HS-5 (cell line): Measurements from ENCODE around the gene AFAP1L1.

Experiments
- DNase-seq: peaks from one replicate; pipeline ENCODE4 v3.0.0-alpha.2; 2012; ENCODE audit warnings: low read depth

Gene AFAP1L1

DNA sequence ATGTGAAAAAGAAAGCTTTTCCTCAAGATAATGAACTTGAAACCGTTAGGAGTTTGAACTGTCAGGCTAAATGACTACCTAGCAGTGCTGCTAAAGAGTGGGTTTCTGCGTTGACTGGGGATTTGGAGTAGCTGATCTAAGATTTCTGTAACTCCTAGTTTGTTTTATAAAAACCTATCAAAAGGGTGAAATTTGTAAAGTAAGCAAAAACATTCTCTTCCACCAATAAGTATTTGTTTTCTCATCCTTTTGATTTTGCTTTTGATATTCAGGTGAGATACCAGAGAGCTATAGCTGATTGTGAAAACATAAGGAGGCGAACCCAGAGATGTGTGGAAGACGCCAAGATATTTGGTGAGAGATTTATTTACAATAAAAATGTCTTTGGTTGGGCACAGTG is 77.7 kb downstream of the AFAP1L1 start:
- DNase-seq, result no peak

DNA sequence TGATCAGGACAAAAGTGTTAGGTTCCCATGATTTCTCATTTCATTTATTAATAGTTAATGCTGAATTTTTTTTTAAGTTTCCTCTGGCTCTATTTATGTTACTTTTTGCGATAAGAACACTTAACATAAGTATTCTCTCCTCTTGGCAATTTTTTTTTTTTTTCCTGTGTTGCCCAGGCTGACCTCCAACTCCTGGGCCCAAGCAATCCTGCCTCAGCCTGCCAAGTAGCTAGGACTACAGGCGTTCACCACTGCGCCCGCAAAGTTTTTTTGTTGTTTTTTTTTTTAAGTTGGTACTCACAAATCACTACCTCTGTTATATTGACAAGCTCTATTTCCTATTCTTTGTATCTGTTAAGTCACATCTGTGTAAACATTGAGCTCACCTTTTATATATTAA is 80.5 kb downstream of the AFAP1L1 start:
- no peak for DNase-seq

DNA sequence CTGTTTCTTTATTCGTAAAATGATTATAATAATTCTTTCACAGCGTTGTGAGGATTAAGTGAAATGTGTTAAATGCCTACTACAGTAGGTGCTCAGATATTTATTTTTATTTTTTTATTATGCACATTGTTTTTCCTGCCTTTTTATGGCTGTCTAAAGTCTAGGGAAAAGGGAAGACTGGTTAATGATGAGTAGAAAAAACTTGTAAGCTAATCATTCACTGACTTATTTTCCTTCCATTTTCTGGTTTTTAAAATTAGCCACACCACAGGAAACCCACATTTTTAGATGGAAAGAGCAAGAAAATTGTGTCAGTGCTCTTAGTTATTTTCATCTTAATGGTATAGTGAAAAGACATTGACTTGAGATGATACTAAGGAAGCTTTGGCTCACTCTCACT is 82.3 kb downstream of the AFAP1L1 start:
- no peak for DNase-seq

DNA sequence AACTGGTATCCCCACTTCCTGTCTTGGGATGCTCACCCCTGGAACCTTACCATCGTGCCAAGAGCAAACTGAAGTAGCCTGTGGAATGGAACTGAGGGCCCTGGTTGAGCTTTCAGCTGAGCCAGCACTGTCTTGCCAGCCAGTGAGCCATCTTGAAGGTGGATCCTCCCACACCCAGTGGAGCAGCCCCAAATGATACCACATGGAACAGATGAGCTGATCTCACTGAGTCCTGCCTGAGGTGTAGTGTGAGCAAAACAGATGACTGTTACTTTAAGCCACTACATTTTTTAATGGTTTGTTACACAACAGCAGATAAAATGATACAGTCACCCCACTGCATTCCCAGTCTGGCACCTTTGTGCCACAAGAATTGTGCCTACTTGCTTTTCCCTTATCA is 84.0 kb downstream of the AFAP1L1 start:
- no peak for DNase-seq

DNA sequence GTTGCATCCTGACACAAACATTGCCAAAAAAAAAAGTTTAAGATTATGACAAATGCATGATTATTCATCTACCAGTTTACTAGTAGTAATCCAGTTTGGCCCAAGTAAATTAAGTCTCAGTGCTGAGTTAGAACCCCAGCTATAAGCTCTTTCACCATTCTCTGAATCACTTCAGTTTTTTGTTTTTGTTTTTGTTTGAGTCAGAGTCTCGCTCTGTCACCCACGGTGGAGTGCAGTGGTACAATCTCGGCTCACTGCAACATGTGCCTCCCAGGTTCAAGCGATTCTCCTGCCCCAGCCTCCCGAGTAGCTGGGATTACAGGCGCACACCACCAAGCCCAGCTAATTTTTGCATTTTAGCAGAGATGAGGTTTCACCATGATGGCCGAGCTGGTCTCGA is 84.7 kb downstream of the AFAP1L1 start:
- no peak for DNase-seq

DNA sequence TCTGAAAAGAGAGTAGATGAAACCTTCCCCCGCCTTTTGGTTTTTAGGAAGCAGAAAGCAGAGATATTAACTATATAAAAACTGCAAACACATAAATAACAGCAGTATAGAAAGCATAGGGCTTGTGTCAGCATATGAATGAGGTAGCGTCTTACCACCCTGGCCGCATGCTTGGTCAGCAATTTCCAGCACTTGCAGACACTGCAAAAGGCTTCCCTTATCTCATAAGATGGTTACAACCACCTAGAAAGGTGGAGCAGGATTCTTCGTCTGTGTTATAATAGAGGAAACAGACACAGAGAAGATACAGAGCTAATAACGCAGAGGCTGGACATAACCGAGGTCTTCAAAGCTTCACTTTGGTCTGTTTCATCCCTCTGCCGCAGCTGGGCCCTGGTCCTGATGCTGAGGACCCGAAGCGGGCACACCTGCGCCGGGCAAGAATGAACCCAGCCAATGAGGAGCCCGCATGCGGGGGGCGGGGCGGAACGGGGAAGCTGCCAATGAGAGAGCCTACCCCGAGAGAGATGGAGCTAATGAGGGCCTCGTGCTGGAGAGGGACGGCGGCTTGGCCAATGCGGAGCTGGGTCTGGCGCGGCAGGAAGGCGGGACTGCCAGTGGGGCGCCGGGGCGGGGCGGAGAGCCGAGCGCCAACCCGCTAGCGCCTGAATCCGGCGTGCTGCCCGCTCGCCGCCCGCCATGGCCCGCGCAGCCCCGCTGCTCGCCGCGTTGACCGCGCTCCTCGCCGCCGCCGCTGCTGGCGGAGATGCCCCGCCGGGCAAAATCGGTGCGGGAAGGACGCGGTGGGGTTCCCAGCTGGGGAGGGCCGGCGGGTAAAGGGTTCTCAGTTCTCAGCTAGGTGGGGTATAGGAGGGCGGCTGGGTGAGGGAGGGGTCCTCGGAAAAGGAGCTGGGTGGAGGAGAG is 86.0 kb downstream of the AFAP1L1 start, which contains the start of gene PCYOX1L:
Gene PCYOX1L, plus strand, starts transcription at position 677 of the 924 bp plus-strand sequence. Its CDS starts 23 bp downstream, at position 700.
- peak; percentile 76 for DNase-seq

DNA sequence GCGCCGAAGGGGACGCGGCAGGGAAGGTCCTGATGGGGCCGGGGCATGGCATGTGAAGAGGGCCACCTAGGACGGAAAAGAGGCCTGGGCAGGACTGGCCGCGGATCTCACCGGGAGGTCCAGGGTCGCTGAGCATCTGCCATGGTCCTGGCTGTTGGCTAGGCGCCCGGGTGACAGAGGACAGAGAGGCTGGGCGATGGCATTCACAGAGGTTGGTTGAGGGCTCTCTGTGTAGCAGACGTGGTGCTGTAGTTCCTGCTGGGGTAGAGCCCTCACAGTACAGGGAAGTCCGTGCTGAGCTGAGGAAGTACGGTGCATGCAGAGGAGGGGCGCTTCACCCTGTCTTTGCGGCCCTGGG is 86.6 kb downstream of the AFAP1L1 start:
- no peak for DNase-seq

DNA sequence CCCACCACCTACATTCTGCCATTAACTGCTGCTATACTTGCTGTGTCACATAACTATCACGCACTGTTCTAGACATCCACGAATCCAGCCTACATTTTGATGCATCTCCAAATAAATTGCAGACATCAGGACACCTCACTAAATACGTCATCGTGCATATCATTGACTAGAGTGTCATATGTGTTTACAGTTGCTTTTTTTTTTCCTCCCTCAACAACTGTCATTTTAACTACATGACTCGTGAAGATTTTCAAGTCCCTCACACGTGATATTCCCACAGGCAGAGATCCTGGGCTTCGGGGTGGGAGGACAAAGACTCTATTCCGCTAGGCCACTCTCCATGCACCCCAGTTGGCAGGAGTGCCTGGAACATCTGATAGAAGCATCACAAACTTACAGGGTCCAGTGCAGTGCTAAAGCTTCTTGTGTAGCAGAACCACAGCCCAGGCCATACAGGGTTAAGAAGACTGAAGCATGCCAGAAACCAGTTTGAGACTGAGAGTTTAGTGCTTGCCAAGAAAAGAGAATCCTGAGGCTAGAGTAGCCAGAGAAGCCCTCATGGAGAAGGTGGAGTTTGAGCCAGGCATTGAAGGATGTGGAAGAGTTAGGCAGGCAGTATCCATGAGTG is 87.3 kb downstream of the AFAP1L1 start:
- DNase-seq, result no peak

DNA sequence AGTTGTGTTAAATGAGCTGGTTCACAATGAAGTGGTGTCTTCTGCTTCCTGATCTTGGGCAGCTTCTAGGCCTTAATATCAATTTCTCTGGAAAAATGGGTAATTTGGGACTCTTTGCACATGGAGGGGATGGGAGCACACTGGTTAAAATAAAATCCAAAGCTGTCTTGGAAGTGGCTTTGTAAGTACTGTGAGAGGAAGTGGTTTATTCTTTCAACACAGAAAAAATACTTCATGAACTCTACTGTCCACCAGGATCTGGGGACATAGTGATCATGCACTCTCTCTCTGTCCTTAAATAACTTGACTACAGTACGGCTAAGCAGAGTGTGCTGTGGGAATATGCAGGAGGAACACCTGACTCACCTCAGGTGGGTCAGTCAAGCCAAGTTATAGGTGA is 88.6 kb downstream of the AFAP1L1 start:
- no peak for DNase-seq

DNA sequence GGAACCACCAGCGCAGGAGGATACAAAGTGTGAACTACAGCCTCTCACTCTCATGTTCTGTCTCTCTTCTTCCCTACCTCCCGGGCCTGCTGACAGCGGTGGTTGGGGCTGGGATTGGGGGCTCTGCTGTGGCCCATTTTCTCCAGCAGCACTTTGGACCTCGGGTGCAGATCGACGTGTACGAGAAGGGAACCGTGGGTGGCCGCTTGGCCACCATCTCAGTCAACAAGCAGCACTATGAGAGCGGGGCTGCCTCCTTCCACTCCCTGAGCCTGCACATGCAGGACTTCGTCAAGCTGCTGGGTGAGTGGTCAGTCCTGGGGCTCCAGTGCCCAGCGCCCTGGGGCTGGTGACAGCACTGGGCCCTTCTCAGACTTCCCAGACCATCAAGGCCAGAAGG is 90.9 kb downstream of the AFAP1L1 start:
- no peak for DNase-seq

DNA sequence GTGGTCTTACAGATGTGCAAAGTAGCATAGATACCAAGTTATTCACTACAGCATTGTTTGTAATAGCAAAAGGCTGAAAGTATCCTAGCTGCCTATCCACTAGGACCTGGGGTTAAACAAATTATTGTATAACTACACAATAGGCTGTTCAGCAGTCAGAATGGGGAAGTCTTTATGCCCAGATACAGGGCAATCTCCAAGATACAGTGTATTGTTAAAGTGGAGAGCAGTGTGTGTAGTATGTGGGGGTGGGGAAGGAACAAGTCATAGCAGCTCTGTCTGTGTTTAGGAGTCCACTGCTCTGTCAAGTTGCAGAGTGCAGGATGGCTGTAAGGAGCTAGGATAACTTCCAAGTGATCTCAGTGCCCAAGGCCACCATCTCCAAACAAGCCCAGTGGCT is 91.7 kb downstream of the AFAP1L1 start:
- no peak for DNase-seq

DNA sequence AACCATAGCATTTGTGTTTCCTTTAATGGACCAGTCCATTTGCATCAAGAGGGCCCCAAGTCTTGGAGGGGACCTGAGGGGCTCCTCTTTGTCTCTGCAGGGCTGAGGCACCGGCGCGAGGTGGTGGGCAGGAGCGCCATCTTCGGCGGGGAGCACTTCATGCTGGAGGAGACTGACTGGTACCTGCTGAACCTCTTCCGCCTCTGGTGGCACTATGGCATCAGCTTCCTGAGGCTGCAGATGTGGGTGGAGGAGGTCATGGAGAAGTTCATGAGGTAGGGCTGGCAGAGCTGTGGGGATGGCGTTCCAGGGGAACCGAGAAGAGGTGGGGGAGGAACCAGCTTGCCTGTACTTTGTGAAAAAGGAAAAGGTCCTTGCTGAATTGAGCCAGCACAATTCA is 92.3 kb downstream of the AFAP1L1 start:
- DNase-seq, result no peak

DNA sequence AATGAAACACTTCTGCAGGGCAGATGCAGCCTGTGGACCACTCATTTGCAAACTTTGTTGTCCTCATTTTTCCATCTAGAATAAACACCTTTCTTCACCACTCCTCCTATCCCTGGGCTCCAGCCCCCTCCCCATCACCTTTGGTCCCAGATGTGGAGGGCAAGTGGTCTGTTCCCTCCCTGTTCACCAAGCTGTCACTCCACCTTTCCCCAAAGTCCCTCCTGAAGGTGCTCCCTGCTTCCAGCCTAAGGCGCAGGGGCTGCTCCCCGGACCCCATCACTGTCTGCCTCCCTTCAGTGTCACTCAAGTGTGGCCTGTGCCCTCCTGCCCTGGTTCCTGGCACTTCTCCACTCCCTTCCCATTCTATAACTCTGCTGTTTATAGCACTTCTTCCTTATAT is 93.1 kb downstream of the AFAP1L1 start:
- DNase-seq, result no peak

DNA sequence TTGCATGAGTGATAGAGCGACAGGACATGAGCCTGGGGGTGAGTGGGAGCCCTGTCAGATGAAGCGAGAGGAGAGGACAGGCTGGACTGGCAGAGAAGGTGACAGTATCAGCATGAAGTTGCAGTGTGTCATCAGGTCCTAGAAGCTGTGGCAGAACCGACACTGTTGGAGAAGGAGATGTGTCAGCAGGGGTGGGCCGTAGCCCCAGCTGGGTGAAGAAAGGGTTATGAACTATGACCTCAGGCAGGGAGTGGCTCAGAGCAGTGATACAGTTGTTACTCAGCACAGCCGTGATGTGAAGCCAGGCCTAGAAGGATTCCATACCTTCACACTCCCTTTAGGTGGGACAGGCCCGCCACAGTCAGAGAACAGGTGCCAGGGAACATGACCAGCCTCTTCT is 93.8 kb downstream of the AFAP1L1 start:
- DNase-seq, result no peak

DNA sequence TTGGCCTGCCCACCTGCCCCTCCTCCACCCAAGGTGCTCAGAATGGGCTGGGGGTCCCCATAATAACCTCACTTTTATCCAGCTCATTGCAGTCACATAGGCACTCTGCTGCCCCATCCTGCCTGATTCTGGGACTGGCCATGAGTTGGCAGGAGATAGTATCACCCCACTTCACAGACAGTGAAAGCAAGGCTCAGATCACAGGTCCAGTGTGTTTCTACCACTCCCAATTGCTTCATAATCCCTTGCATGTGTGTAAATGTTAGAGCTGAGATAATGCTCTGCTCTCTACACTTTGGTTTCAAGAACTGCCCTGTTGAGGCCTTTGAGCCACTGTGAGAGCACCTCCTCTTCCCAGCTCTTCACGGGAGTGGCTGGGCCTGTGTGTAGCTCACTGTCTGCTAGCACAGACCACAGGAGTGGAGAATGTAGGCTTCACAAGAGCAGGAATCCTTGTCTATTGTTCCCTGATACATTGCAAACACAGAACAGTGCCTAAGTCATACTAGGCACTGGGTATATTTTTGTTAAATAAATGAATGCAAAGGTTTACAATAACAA is 94.6 kb downstream of the AFAP1L1 start:
- no peak for DNase-seq

DNA sequence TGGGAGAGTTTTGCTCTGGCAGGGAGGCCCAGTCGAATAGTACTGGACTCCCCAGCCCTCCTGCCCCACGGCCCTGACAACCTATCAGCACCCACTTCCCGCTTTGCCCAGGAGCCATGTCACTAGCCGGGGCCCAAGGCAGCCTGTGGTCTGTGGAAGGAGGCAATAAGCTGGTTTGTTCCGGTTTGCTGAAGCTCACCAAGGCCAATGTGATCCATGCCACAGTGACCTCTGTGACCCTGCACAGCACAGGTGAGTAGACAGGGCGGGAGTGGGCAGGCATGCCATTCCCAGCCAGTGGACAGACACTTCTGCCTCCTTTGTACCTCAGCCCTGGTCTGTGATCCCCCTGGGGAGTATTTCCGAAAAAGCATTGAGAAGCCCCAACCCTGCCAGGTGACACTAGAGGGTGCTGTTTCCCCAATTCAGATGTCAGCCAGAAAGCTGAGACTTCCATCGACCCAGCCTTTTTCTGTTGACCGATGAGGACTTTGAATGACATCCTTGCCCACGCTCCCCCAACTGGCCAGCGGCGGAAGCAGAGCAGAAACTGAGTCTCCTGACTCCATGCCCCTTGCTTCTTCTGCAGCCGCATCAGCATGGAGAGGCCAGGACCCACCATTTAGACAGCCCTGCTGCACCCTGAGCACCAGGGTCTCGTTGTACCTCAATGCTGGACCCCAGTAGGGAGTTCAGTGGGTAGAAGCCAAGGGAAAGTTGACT is 95.8 kb downstream of the AFAP1L1 start:
- peak; percentile 37 for DNase-seq

DNA sequence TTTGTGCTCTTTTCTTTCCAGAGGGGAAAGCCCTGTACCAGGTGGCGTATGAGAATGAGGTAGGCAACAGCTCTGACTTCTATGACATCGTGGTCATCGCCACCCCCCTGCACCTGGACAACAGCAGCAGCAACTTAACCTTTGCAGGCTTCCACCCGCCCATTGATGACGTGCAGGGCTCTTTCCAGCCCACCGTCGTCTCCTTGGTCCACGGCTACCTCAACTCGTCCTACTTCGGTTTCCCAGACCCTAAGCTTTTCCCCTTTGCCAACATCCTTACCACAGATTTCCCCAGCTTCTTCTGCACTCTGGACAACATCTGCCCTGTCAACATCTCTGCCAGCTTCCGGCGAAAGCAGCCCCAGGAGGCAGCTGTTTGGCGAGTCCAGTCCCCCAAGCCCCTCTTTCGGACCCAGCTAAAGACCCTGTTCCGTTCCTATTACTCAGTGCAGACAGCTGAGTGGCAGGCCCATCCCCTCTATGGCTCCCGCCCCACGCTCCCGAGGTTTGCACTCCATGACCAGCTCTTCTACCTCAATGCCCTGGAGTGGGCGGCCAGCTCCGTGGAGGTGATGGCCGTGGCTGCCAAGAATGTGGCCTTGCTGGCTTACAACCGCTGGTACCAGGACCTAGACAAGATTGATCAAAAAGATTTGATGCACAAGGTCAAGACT is 96.5 kb downstream of the AFAP1L1 start:
- no peak for DNase-seq

DNA sequence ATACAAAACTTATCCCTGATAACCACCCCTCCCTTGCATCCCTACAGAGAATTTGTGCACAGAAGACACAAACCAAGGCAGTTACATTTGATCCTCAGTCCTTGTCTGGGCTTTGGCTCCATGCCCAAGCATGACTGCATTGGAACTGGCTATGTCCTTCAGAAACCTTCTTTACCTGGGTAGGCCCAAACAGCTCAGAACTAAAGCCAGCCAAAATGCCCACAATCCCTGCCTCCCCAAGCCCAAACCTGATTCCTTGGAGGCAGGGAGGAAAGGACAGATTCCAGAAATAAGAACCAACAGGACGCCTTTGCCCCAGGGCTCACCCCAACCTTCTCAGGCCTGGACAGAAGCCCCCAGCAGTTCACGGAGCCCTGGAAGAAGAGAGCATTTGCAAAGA is 99.2 kb downstream of the AFAP1L1 start:
- no peak for DNase-seq

DNA sequence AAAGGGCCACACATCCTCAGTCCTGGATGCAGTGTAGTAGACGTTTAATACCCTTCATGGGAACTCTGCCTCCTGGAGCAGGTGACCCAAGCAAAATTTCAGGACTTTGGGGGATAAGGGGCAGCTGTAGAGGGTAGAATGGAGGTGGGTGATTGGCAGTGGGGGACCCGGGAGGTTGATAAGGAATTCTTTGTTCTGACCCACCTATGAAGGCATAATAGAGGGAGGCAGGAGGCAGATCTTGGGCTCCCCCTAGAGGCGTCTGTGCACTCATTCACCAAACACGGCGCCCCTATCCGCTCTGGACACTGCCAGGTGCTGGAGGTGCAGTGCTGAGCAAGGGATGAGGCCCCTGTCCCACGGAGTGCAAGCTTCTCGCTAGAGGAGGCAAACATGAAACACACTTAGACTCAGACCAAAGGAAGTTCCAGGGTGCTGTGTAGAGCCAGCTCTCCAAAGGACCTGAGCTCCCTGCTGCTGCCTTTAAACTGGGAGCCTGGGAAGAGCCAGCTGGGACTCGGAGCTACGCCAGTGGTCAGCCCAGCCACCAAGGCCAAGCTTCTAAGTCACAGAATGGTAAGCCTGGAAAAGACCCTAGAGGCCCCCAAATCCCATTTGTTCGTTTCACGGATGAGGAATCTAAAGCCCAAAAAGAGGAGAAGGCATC is 99.8 kb downstream of the AFAP1L1 start:
- no peak for DNase-seq

DNA sequence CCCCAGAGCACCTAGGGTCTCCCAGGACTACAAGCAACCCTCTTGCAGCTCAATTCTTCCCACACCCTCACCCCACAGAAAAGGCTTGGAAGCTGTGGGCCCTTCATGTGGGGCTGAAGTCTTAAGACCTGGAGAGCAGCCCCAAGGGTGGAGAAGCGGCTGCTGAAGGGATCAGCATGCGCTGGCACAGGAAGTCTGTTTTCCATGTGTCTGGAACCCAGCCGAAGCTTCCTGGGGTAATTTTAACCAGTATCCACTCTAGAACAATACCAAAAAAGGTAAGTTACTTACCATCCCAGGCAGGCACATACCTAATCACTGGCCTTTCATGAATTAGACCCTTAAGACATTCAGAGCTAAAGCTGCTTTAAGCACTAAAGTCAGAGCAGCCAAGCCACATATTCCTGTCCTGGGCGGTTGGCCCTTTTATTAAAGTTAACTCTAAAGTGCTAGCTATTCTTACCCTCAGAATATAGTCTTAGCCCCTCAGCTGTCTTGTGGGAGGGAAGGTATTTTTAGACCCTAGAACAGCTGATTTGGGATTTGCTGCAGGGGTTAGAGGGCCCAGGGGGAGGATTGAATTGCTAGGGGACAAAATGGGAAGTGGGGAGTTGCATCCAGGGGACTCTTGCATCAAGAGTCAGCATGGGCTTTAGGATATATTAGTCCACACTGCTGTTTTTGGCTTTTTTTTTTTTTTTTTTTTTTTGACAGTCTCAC is 100.6 kb downstream of the AFAP1L1 start:
- DNase-seq, result no peak

DNA sequence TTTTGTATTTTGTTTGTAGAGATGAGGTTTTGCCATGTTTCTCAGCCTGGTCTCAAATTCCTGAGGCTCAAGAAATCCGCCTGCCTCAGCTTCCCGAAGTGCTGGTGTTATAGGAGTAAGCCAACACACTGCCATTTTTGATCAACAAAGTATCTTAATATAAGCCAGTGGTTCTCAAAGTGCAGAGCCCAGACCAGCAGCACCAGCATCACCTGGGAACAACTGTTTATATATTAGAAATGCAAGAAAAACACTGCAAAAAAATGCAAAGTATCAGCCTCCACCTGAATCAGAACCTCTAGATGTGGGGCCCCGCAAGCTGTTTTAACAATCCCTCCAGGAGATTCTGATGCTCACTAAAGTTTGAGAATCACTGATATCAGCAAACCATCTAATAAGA is 101.3 kb downstream of the AFAP1L1 start:
- DNase-seq, result no peak
